GM21723 (cell line): ENCODE results near the gene KIDINS220.

Source experiments
- ATAC-seq: cut with Tn5 transposase; IDR thresholded peaks from one replicate; pipeline ENCODE4 v1.9.1; 2021; ENCODE audit warnings: mild to moderate bottlenecking, moderate library complexity; ENCODE audit not compliant: unreplicated experiment

Gene KIDINS220

DNA sequence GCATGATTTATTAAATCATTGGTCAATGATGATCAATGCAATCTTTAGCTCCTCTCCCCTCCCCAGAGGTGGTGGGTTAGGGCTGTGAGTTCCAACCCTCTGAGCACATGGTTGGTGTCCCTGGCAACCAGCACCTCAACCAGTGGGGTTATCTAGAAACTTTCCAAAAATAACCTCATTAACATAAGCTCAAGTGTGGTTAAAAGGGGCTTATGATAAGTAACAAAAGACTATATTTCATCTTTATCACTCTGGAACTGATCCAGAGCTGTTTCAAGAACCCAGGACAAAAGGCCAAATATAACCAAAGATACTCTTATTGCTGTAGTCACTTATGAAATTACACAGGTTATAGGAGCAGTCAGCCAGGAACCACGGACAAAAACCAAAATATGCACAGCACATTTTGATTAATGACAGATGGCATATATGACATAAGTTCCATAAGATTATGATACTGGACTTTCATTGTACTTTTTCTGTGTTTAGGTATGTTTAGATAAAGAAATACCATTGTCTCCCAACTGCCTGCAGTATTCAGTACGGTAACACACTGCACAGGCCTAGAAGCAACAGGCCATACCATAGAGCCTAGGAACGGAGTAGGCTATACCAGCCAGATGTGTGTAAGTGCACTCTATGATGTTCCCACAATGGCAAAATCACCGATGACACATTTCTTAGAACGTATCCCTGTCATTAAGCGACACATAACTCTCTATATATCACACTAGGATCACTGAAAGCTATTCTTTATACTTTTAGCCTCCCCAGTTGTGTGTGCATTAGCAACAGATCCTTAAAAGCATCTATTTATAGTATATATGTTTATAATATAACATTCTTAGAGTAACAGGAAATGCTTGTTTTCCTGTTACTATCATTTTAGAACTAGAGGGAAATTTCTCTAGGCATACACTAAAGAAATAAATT is 31.9 kb downstream of the KIDINS220 start:
- ATAC-seq: no peak

DNA sequence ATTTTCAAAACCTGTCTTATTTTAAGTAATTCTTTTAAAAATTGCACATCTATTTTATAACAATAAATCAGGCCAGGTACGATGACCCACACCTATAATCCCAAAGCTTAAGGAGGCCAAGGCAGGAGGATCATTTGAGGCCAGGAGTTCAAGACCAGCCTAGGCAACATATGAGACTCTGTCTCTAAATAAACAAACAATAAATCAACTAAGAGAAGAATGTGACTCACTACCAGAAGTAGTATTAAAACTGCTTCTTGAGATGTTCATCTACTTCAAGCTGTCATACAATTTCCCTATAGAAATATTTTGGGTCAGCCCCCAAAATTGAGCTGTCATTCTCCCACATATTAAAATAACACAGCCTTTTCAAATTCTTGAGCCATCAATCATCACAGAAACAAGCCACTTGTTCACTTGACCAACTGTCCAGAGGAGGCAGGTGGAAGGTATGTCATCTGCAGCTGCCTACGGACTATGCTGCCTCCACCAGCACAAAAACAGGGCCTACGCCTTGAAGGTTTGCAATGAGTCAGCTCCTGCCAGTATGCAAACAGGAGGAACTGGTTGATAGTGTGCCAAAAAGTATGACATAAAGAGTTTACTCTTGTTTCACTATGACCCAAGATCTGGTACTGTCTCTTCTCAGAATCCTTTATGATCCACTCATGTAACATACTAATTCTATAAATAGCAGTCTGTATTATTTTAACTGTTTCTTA is 33.6 kb downstream of the KIDINS220 start:
- peak; percentile 99 for ATAC-seq

DNA sequence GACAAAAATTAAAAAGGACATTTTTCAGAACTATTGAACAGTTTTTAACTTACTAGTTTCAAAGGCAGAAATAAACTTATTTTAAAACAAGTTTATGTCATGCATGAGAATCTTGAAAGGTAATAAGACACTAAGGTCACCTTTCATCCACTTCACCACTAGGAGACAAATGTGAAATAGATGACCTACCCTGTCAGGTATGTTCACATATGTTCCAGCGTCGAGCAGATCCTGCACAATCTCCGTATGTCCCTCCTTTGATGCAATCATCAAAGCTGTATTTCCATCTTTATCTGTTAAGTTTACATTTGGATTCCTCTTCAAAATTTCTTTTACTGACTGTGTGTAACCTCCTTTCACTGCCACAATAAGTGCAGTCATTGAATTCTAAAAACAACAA is 34.7 kb downstream of the KIDINS220 start:
- no peak for ATAC-seq

DNA sequence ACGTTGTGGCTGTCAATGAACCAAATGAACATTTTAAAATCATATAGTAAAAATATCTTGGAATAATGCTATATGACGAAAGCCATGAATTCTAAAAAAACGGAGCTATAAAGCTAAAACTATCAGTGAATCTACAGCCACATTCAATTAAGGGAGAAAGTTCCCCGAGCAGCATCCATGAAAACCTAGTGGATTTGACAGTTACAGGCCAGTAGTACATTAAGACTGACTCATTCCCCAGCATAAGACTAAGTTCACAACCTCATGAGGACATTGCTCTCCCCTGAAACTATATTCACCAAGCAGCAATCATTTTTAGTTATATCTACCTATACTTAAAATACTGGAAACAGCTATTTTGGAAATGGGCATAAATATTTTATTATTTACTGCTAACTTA is 36.6 kb downstream of the KIDINS220 start:
- no peak for ATAC-seq

DNA sequence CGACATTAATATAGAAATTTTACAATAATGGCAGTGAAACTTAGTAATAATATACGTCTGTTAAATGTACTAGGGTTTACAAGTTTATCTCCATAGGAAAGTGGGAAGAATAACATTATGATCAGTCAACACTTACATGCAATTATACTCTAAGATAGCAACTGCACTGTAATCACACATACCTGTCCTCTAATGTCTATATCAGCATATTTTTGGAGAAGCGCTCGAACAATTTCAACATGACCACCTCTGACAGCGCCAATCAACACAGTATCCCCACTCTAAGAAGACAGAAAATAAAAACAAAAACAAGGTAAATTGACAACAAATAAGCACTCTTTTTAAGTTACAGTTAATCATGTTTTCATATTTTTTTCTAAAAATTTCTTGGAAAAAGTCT is 37.2 kb downstream of the KIDINS220 start:
- ATAC-seq: no peak

DNA sequence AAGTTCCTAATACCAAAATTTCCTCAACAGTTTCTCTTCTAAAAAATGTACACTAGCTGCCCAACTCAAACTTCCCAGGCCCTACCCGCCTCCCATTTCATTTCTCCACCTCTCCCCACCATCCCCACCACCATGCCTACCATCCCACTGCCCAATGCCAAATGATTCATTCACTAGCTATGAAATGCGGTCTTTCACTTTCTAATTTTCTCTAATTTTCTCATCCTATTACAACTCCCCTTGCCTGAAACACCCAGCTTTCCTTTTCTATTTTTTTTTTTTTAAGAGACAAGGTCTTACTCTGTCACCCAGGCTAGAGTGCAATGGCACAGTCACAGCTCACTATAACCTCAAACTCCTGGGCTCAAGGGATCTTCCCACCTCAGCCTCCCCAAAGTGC is 38.4 kb downstream of the KIDINS220 start:
- ATAC-seq: no peak

DNA sequence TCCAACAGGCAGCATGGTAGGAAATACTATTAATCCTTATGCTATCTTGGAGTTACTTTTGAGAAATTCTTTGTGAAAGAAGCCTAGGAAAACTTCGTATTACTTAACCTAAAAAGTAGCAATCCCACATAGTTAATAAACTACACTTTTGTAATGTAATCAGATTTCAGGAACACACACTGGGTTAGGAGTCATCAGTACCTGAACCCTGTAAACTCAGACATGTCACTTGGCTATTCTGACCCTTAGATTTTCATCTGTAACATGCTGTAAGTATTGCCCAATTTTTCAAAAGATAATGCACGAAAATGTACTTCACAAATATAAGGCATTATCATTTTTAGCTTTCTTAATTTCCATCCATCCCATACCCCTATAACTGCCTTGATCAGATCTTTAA is 39.0 kb downstream of the KIDINS220 start:
- no peak for ATAC-seq

DNA sequence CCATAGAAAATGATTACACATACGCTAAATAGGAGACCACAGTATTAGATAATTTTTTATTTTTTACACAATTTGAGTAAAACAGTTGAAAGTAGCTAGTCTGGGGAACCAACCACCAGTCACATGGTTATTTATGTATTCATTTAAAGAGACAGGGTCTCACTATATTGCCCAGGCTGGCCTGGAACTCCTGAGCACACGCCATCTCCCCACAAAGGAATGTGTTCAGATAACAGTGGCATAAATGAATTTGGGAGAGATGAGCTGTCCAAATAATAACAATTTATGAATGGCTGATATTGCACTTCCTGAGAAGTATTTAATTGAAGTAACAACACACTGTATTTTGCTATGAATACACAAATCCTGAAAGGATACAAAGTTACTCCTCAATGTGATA is 39.7 kb downstream of the KIDINS220 start:
- ATAC-seq: no peak

DNA sequence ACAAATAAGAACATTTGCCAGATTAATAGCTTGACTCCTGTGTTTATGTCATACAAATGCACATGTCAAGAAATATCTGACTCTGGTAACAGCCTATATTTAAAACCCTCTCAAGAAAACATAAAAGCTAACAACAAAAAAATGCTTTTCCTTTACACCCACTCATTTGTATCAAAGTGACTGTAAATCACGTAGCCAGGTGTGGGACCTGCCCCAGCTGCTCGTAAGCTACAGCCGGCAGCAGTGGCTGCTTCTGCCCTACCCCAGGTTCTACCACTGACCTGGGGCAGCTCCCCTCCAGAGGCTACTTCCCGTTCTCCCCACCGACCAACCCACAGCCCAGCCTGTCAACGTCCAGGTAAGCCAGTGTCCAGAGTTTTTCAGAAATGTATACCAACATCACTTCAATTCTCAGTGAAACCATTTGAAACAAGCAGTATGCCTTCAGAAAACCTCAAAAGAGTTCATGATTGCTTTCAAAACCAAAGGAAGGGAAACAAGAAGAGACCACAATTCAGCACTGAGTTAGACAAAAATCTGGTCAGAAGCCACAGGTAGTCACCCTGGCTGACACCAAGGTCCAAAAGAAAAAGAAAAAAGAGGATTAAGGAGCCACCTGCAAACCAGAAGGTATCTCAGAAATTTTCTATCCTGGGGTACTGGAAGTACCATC is 40.4 kb downstream of the KIDINS220 start:
- ATAC-seq: peak; percentile 91

DNA sequence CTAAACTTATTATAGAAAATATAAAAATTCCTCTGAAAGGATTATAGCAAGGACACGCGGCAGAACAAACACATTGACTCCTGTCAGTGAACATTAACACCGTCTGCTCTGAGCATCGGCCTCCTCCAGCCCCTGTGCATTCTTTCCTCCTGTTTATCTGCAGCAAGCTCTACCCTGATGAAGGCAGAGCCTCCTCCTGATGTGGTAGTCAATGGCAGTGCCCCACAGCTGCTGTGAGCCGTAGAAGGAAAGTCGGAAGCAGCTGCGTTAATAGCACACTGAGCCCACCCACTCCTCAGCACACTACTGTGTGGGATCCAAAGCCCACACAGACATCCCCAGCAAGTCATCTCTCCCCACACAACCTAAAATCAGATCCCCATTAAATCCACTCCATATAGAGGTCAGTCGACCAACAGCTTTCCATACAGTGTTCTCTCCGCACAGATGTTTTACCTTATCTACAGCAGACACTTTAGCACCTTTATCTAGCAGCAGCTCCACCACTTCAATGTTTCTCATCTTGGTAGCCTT is 41.0 kb downstream of the KIDINS220 start:
- no peak for ATAC-seq

DNA sequence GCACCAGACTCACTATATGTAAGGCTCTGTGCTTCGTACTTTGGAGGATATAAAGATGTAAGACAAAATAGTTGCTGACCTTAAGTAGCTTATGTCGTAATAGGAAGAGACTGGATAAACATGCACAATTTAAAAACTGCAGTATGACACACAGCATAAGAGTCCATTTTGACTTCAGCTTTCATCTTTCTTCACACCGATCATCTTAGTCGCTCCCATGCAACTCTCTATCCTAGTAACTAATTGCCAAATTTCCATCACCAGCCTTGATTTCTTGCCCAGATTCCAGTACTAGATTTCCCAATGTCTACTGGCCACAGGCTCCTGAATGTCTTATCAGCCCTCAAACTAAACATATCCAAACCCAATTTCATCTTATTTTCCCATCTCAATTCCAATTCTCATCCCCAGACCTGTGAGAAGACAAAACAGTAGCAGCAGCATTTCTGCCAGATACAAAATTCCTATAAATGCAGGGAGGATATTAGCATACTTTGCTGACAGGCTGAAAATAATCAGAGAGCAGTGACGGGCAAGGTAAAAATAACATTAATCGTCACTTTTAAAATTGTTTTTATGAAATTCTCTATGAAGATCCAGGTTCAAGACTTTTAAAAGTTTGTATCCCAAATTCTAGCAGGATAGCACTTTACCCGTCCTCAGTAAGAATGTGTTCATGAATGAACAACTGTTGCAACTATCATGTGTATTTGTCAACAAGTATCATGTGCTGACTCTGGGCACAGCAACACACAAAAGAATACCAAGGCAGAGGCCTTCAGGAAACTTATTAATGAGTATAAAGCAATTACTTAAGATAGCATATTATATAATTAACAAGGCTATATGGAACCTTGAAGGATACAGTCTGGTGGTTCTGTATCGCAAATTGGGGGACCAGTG is 42.2 kb downstream of the KIDINS220 start:
- no peak for ATAC-seq

DNA sequence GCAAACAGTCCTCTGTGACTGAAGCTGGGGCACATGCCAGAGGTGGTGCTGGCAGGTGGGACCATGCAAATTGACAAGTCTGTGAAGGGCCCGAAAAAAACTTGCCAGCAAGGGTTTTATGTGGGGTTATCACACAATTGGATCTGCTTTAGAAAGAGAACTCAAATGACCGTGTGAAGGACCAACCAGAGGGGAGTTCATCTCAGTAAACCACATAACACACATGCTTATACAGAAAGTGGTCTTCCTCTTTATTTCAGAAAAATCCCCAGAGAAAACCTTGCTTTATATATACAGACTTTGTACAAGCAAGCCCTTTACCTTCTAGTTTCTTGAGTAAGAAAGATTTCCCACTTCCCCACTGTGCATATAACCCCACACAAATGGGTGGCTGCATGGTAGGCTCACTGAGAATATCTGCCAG is 46.7 kb downstream of the KIDINS220 start:
- ATAC-seq: peak; percentile 71

DNA sequence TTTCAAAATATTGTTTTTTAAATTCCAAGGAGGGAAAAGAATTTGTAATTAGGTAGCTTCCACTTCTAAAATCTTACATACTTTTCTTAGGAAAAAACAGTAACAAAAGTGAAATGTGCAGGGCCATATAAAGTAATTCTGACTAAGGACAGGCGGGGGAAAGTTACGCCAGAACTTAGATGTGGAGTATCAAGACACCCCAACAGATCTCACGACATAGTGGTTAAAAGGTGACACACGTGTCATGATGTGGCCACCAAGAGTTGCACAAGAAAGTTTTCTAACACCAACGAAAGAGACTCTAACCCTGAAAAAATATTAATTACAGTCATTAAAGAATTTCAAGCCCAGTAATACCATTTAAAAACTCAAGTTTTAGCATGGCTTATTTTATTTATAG is 51.0 kb downstream of the KIDINS220 start:
- no peak for ATAC-seq

DNA sequence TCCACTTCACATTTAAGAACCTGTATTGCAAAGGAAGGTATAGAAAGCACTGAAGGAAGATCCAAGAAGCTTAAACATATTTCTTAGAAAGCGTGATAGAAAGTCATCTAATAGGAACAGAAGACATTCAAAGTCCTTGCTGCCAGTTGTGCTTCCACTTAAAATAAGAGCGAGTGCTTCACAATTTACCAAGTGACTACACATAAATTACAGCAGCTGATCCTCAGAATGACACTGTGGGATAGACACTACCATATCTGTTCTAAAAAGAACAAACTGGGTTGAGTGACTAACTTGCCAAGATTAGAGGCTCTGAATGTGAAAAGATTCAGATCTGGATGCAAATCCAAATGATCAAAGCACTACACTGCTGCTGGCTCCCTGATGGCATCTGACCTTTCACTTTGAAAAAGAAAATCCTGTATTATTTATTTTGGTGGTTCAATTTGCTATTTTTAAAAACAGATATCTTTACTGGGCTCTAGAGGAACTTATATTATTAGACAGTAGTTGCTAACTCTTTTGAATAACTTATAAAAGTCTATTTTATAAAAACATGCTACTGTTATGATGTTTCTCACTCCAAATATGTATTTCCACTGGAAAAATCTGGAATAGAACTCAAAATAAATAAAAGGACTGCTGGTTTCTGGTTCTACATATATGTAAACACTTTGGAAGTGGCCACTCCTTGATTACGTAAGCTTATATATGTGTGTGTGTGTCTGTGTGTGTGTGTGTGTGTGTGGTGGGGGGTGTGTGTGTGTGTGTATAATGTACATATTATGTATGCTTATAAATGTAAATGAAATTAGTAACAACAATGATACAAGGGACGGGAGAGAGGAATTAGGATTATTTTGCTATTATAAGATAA is 57.4 kb downstream of the KIDINS220 start:
- ATAC-seq: no peak

DNA sequence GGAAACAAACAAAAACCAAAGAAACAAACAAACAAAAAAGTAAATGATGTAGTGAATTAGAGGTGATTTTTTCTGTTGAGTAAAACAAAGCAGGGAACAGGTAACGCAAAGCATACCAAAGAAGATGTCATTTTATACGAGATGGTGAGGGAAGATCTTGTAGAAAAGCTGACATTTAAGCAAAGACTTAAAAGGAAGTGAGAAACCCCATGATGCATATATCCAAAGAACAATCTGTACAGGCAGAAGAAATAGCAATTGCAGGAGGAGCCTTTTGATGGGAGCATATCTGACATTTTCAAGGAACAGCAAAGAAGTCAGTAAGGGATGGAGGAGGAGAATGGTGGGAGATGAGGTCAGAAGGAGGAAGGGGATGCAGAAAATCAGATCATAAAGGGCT is 63.0 kb downstream of the KIDINS220 start:
- ATAC-seq: no peak

DNA sequence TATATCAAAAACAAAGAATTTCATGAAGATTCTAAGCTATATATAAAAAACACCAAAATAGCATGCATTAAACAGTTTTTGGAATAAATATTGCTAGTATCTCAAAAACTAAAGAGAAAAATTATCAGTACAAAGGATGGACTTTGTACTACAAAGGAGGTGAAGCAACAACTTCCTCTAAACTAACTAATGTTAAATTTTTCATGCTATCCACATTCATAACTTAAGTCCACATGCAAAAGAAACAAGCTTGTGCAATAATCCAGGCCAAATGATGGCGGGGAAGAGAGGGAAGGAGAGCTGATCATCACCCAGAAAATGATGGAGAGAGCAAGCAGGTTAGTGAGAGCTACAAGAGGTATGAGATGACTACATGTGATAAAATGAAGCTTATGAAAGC is 70.1 kb downstream of the KIDINS220 start:
- no peak for ATAC-seq

DNA sequence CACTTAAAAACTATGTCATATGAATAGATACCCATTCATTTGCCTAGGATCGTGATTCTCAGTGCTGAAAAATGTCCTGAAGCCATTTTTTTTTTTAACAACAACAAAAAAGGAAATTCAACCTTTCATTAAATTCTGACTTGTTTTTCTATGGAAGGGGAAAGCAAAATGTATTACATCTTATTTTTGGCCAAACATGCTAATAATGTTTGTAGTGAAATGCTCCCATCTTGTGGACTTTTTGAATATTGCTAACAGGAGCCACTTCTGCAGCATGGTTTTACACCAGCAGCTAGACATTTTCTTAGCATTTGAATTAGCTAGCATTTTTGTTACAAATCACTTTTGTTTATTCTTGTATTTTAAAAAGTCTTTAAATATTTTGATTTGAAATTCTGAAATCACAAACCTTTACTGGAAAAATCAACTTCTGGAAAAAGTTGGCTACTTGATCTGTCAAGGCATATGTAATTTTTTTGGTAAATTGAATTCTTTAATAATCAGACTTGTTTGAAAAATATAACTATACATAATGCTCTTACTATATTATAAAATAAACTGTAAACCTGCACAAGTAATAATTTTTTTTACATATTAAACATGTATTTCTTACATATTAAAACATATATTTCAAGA is 75.8 kb downstream of the KIDINS220 start:
- no peak for ATAC-seq

DNA sequence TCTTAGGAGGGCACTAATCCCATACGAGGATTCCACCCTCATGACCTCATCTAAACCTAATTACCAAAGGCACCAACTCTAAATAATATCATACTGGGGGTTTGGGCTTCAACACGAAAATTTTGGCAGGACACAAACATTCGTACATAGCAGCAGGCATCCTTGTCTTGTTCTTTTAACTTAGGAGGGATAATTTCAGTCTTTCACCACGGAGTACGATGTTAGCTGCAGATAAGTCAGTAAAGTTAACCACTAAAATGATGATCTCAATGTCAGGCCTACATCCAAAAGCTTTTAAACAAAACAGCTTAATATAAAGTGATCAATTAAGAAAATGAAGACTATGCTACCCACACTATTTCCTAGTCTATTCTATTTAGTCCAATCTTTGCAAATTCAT is 80.7 kb downstream of the KIDINS220 start:
- ATAC-seq: no peak

DNA sequence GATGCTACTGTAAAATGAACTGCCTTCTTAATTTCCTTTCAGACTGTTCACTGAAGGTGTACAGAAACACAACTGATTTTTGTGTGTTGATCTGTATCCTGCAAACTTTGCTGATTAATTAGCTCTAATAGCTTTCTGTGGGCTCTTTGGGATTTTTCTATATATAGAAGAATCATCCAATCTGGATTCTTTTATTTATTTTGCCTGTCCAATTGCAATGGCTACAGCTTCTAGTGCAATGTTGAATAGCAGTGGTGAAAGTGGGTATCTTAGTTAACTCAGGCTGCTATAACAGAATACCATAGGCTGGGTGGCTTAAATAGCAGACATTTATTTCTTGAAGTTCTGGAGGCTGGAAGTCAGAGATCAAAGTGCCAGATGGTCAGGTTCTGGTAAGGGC is 81.2 kb downstream of the KIDINS220 start:
- no peak for ATAC-seq
